Immature natural killer cell (primary cell): ENCODE measurements around the gene SCUBE1. TPM values are rescaled to one million over a fixed set of nuclear protein-coding genes. Genes with fewer than 3 reads are reported as not detected.
"Not testable (repeated sequence)": the region's sequence is repeated elsewhere in the genome, so short reads cannot be mapped to it uniquely, and the experiment has no call there.

Experiments used
- DNase-seq, 3 donors: peaks; one replicate each; pipeline ENCODE4 v3.0.0; 2022; ENCODE audit warnings: mixed read lengths in 1 of 3
- H3K27ac Mint-ChIP-seq, 6 donors: one replicate each; pipeline ENCODE4 v1.8.0; 2020; ENCODE audit warnings: mixed read lengths in 6 of 6, mild to moderate bottlenecking in 5 of 6, inconsistent platforms in 4 of 6, moderate library complexity in 3 of 6
- H3K27me3 Mint-ChIP-seq, 3 donors: one replicate each; pipeline ENCODE4 v1.8.0; 2020 to 2021; ENCODE audit warnings: low read depth in 3 of 3, mild to moderate bottlenecking in 3 of 3, mixed read lengths in 3 of 3, moderate library complexity in 3 of 3, inconsistent platforms in 1 of 3
- H3K36me3 Mint-ChIP-seq, 3 donors: one replicate each; pipeline ENCODE4 v1.8.0; 2020; ENCODE audit warnings: mixed read lengths in 3 of 3, inconsistent platforms in 2 of 3, mild to moderate bottlenecking in 2 of 3
- H3K4me1 Mint-ChIP-seq, 2 donors: one replicate each; pipeline ENCODE4 v1.8.0; 2020; ENCODE audit warnings: inconsistent platforms in 2 of 2, mild to moderate bottlenecking in 2 of 2, mixed read lengths in 2 of 2, moderate library complexity in 1 of 2
- H3K4me3 Mint-ChIP-seq, 5 donors: one replicate each; pipeline ENCODE4 v1.8.0; 2020; ENCODE audit warnings: mild to moderate bottlenecking in 5 of 5, mixed read lengths in 5 of 5, inconsistent platforms in 3 of 5, moderate library complexity in 3 of 5
- H3K9me3 Mint-ChIP-seq, 6 donors: one replicate each; pipeline ENCODE4 v1.8.0; 2020; ENCODE audit warnings: mild to moderate bottlenecking in 6 of 6, mixed read lengths in 6 of 6, inconsistent platforms in 4 of 6, moderate library complexity in 3 of 6
- polyA plus RNA-seq, 3 donors: library from polyadenylated mRNA; unstranded; fragments of 300-500 nt; fragmentation: Illumina TruSeq; gene quantifications; one replicate each; pipeline ENCODE4 v1.2.3, GENCODE V29; 2021

SCUBE1 gene
- polyA plus RNA-seq, 3 donors from 2014 or later = 0.16 TPM; not detected in 2

GRCh38 chr22:43288378-43288777 lies 54.8 kb downstream of the SCUBE1 start:
- Mint-ChIP-seq H3K36me3 (no peaks in the 10 kb centered on the region), H3K9me3 (no peaks in the 10 kb centered on the region), H3K27me3 (peaks cover 0 to 2% (median 2%) of the 10 kb centered on the region in 3 donors), H3K27ac (peak overlapping the region in 5 of 6 donors; percentile 66 to 83 (median 81)), H3K4me1 (peaks cover 26 to 27% of the 10 kb centered on the region in 2 donors), H3K4me3 (peak overlapping the region in 2 of 5 donors; percentile 59 to 81)
- no peak for DNase-seq

GRCh38 chr22:43287441-43287840 lies 55.7 kb downstream of the SCUBE1 start:
- Mint-ChIP-seq H3K27ac (no peak overlapping the region), H3K27me3 (peaks cover 0 to 3% (median 2%) of the 10 kb centered on the region in 3 donors), H3K9me3 (no peaks in the 10 kb centered on the region), H3K36me3 (no peaks in the 10 kb centered on the region), H3K4me3 (no peak overlapping the region), H3K4me1 (peaks cover 27 to 28% of the 10 kb centered on the region in 2 donors)
- DNase-seq = no peak

- peak in 2 of 3 donors; percentile 19 for DNase-seq
Measured at GRCh38 chr22:43281394-43281793, 61.8 kb downstream of the SCUBE1 start.

GRCh38 chr22:43280523-43280886 lies 62.7 kb downstream of the SCUBE1 start:
- DNase-seq = peak; percentile 26 to 43 (median 39)
- H3K9me3 Mint-ChIP-seq, H3K27me3 Mint-ChIP-seq, H3K36me3 Mint-ChIP-seq: not testable (repeated sequence)
- Mint-ChIP-seq H3K27ac (peak overlapping the region in 4 of 6 donors; percentile 64 to 78 (median 69)), H3K4me1 (peaks cover 0 to 30% of the 10 kb centered on the region in 2 donors), H3K4me3 (peak overlapping the region in 1 of 5 donors; percentile 47)

More at GRCh38 chr22:43281394-43281793, 61.8 kb downstream of the SCUBE1 start:
- H3K27ac Mint-ChIP-seq = peak overlapping the region in 1 of 6 donors; percentile 86
- peaks cover 0 to 30% of the 10 kb centered on the region in 2 donors for H3K4me1 Mint-ChIP-seq
- no peaks in the 10 kb centered on the region for H3K9me3 Mint-ChIP-seq
- no peak overlapping the region for H3K4me3 Mint-ChIP-seq
- H3K36me3 Mint-ChIP-seq = no peaks in the 10 kb centered on the region
- H3K27me3 Mint-ChIP-seq = peaks cover 2 to 4% (median 3%) of the 10 kb centered on the region in 3 donors

GRCh38 chr22:43279867-43280522 lies 63.2 kb downstream of the SCUBE1 start:
- Mint-ChIP-seq H3K27ac (peak overlapping the region in 3 of 6 donors; percentile 30 to 73 (median 65)), H3K9me3 (no peaks in the 10 kb centered on the region), H3K27me3 (peaks cover 2 to 6% (median 5%) of the 10 kb centered on the region in 3 donors), H3K4me3 (no peak overlapping the region), H3K36me3 (no peaks in the 10 kb centered on the region), H3K4me1 (peaks cover 0 to 30% of the 10 kb centered on the region in 2 donors)
- DNase-seq = no peak

- H3K4me1 Mint-ChIP-seq = peaks cover 6 to 34% of the 10 kb centered on the region in 2 donors
Measured at GRCh38 chr22:43277987-43278601, 65.1 kb downstream of the SCUBE1 start.

GRCh38 chr22:43277091-43277490 lies 66.1 kb downstream of the SCUBE1 start:
- DNase-seq = no peak
- Mint-ChIP-seq H3K9me3 (no peaks in the 10 kb centered on the region), H3K4me3 (no peak overlapping the region), H3K4me1 (peaks cover 6 to 28% of the 10 kb centered on the region in 2 donors), H3K36me3 (peaks cover 0 to 4% (median 0%) of the 10 kb centered on the region in 3 donors), H3K27ac (peak overlapping the region in 2 of 6 donors; percentile 4 to 74), H3K27me3 (peaks cover 1 to 7% (median 6%) of the 10 kb centered on the region in 3 donors)

More at GRCh38 chr22:43277987-43278601, 65.1 kb downstream of the SCUBE1 start:
- DNase-seq = no peak
- H3K9me3 Mint-ChIP-seq = no peaks in the 10 kb centered on the region
- H3K27ac Mint-ChIP-seq = peak overlapping the region in 1 of 6 donors; percentile 8
- peaks cover 3 to 6% (median 5%) of the 10 kb centered on the region in 3 donors for H3K27me3 Mint-ChIP-seq
- peaks cover 0 to 4% (median 0%) of the 10 kb centered on the region in 3 donors for H3K36me3 Mint-ChIP-seq
- H3K4me3 Mint-ChIP-seq = no peak overlapping the region

GRCh38 chr22:43276321-43276720 lies 66.9 kb downstream of the SCUBE1 start:
- DNase-seq = no peak
- Mint-ChIP-seq H3K4me1 (peaks cover 6 to 21% of the 10 kb centered on the region in 2 donors), H3K9me3 (no peaks in the 10 kb centered on the region), H3K4me3 (no peak overlapping the region), H3K36me3 (peaks cover 0 to 4% (median 0%) of the 10 kb centered on the region in 3 donors), H3K27me3 (peaks cover 1 to 6% (median 4%) of the 10 kb centered on the region in 3 donors), H3K27ac (peak overlapping the region in 2 of 6 donors; percentile 57 to 71)

GRCh38 chr22:43275545-43276317 lies 67.4 kb downstream of the SCUBE1 start:
- H3K27me3 Mint-ChIP-seq = peaks cover 1 to 7% (median 6%) of the 10 kb centered on the region in 3 donors
- peaks cover 6 to 20% of the 10 kb centered on the region in 2 donors for H3K4me1 Mint-ChIP-seq
- no peak overlapping the region for H3K4me3 Mint-ChIP-seq
- no peak for DNase-seq
- H3K36me3 Mint-ChIP-seq = peaks cover 0 to 4% (median 0%) of the 10 kb centered on the region in 3 donors
- H3K27ac Mint-ChIP-seq = peak overlapping the region in 2 of 6 donors; percentile 57 to 71
- no peaks in the 10 kb centered on the region for H3K9me3 Mint-ChIP-seq

GRCh38 chr22:43274595-43275240 lies 68.5 kb downstream of the SCUBE1 start:
- Mint-ChIP-seq H3K27ac (peak overlapping the region in 2 of 6 donors; percentile 17 to 21), H3K27me3 (peaks cover 1 to 7% (median 6%) of the 10 kb centered on the region in 3 donors), H3K36me3 (peaks cover 0 to 4% (median 0%) of the 10 kb centered on the region in 3 donors), H3K4me1 (peaks cover 6 to 12% of the 10 kb centered on the region in 2 donors), H3K9me3 (no peaks in the 10 kb centered on the region), H3K4me3 (no peak overlapping the region)
- no peak for DNase-seq

GRCh38 chr22:43273902-43274484 lies 69.2 kb downstream of the SCUBE1 start:
- peak; percentile 54 to 65 (median 61) for DNase-seq
- Mint-ChIP-seq H3K27me3 (peaks cover 4 to 9% (median 6%) of the 10 kb centered on the region in 3 donors), H3K4me1 (peaks cover 6 to 7% of the 10 kb centered on the region in 2 donors), H3K4me3 (peak overlapping the region in 1 of 5 donors; percentile 14), H3K36me3 (peaks cover 0 to 4% (median 0%) of the 10 kb centered on the region in 3 donors), H3K27ac (peak overlapping the region in 3 of 6 donors; percentile 6 to 73 (median 63)), H3K9me3 (no peaks in the 10 kb centered on the region)

- Mint-ChIP-seq H3K4me3 (no peak overlapping the region), H3K9me3 (no peaks in the 10 kb centered on the region), H3K27me3 (peaks cover 6 to 9% (median 7%) of the 10 kb centered on the region in 3 donors), H3K27ac (peak overlapping the region in 1 of 6 donors; percentile 60), H3K36me3 (peaks cover 0 to 4% (median 0%) of the 10 kb centered on the region in 3 donors), H3K4me1 (peaks cover 4 to 6% of the 10 kb centered on the region in 2 donors)
- no peak for DNase-seq
Measured at GRCh38 chr22:43272869-43273318, 70.3 kb downstream of the SCUBE1 start.
